Lung (tissue), 12 donors: ENCODE measurements around the gene CBFA2T2. TPM values are rescaled to one million over a fixed set of nuclear protein-coding genes. Genes with fewer than 3 reads are reported as not detected.

Experiments
- ATAC-seq: fragments of 200-7000 bp; cut with Tn5 transposase; one replicate; pipeline ENCODE4 v1.9.1; 2020; ENCODE audit warnings: moderate number of reproducible peaks; ENCODE audit not compliant: insufficient read depth, low FRiP score
- DNase-seq, 3 donors: peaks; one replicate each; pipeline ENCODE4 v3.0.0-alpha.2; 2013 to 2017
- H3K27ac ChIP-seq, 2 donors: one replicate each; pipeline ENCODE4 v1.5.1; 2013; ENCODE audit warnings: mild to moderate bottlenecking in 2 of 2, moderate library complexity in 2 of 2, control low read depth in 1 of 2, inconsistent platforms in 1 of 2, low read depth in 1 of 2, low read length in 1 of 2
- H3K27me3 ChIP-seq, 3 donors: one replicate each; pipeline ENCODE4 v1.5.1; 2013; ENCODE audit warnings: low read length in 2 of 3; ENCODE audit not compliant: control insufficient read depth in 3 of 3, insufficient read depth in 3 of 3
- H3K36me3 ChIP-seq, 4 donors: one replicate each; pipeline ENCODE4 v1.5.1; 2013; ENCODE audit warnings: low read length in 4 of 4, mild to moderate bottlenecking in 1 of 4, moderate library complexity in 1 of 4; ENCODE audit not compliant: control insufficient read depth in 4 of 4, insufficient read depth in 4 of 4
- H3K4me1 ChIP-seq, 5 donors: one replicate each; pipeline ENCODE4 v1.5.1; 2013; ENCODE audit warnings: low read length in 5 of 5, mild to moderate bottlenecking in 2 of 5, moderate library complexity in 1 of 5; ENCODE audit not compliant: control insufficient read depth in 5 of 5, insufficient read depth in 5 of 5
- H3K4me3 ChIP-seq: one replicate; pipeline ENCODE4 v1.5.1; 2013; ENCODE audit warnings: mild to moderate bottlenecking, control low read depth, moderate library complexity
- H3K9ac ChIP-seq, 2 donors: one replicate each; pipeline ENCODE4 v1.5.1; 2013; ENCODE audit warnings: low read length in 2 of 2, control low read depth in 1 of 2; ENCODE audit not compliant: insufficient read depth in 1 of 2
- H3K9me3 ChIP-seq, 4 donors: one replicate each; pipeline ENCODE4 v1.5.1; 2013; ENCODE audit warnings: low read length in 3 of 4, mild to moderate bottlenecking in 1 of 4, moderate library complexity in 1 of 4; ENCODE audit not compliant: control insufficient read depth in 4 of 4, insufficient read depth in 3 of 4
- WGBS, 2 donors: extraction: QIAGEN DNeasy Blood & Tissue Kit; methylation state at CpG; one replicate each; pipeline ENCODE4 v1.1.7; 2013; 5-methylcytosine and 5-hydroxymethylcytosine counted together
- polyA plus RNA-seq, 2 donors: library from polyadenylated mRNA; stranded (reverse); fragments of 200-250 nt; gene quantifications; one replicate each; pipeline ENCODE4 v1.2.1, GENCODE V29; 2013
- total RNA-seq, 2 donors: library from RNA; depleted of rRNA in 1 of 2; stranded (reverse); fragments of >200 nt in 1 of 2; gene quantifications; one replicate each; pipeline ENCODE4 v1.2.1, GENCODE V29; 2014 to 2021
- TF ChIP-seq, protein P1 (sequence below): IDR thresholded peaks from 2 replicates; pipeline ENCODE4 v1.5.1; 2012; ENCODE audit warnings: mild to moderate bottlenecking; ENCODE audit errors: control extremely low read depth, extremely low read depth
- donor health status: control.
- donor health status: control.
- donor health status: Bipolar disorder and iron deficiency.
- donor health status: healthy.
- donor health status: DM: yes; HTN: yes; CAD: no.

Gene CBFA2T2
- total and polyA plus RNA-seq, 4 donors, result 5.1 to 19.1 (median 8.2) TPM

DNA sequence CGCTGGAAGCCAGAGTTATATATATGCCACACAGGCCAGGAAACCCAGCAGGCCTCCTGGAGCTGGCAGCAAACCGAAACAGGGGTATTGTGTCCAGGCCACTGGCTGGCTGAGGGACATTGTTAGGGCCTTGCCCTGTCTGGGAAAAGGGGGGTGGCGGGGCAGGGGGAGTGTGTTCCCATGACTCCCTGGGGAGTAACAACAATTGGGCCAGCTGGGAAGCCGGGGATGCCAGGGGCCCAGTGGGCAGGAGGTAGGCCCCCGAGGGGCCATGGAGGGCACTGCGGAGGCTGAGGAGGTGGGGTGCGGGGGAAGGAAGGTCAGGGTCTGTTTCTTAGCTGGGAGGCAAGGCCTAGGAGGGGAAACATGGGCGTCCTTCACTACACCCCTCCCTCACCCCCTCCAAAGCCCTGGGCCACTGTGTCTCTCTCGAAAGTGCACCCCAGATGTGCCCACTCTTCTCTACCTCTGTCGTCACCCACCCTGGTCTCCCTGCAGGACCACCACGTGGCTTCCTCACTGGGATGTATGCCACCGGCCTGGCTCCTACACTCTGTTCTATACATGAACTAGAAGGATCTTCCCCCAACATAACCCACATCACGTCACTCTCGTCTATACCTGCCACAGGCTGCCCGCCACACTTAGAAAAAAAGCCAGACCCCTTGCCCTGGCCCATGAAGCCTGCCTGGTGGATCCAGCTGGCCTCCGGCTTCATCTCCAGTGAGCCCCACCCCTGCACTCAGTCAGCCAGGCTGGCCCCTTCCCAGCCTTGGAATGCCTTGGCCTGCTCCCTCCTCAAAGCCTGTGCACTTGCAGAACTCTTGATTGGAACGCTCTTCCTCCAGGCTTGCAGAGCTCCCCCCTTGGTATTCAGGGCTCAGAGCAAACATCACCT lies 204.1 kb downstream of the CBFA2T2 start:
- H3K27ac ChIP-seq, result peak overlapping the region in 1 of 2 donors; percentile 35
- TF ChIP-seq, protein P1, sequence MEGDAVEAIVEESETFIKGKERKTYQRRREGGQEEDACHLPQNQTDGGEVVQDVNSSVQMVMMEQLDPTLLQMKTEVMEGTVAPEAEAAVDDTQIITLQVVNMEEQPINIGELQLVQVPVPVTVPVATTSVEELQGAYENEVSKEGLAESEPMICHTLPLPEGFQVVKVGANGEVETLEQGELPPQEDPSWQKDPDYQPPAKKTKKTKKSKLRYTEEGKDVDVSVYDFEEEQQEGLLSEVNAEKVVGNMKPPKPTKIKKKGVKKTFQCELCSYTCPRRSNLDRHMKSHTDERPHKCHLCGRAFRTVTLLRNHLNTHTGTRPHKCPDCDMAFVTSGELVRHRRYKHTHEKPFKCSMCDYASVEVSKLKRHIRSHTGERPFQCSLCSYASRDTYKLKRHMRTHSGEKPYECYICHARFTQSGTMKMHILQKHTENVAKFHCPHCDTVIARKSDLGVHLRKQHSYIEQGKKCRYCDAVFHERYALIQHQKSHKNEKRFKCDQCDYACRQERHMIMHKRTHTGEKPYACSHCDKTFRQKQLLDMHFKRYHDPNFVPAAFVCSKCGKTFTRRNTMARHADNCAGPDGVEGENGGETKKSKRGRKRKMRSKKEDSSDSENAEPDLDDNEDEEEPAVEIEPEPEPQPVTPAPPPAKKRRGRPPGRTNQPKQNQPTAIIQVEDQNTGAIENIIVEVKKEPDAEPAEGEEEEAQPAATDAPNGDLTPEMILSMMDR, result no peak
- H3K4me1 ChIP-seq, result peaks cover 0 to 12% (median 3%) of the 10 kb centered on the region in 5 donors
- no peak overlapping the region for H3K9ac ChIP-seq
- H3K4me3 ChIP-seq, result no peak overlapping the region
- 72 to 83% methylated on average over 17 of the region's 17 CpGs for WGBS, 2 donors
- peak; percentile 66 to 76 (median 74) for DNase-seq
- ATAC-seq, result peak; percentile 27
- no peaks in the 10 kb centered on the region for H3K36me3 ChIP-seq
- H3K27me3 ChIP-seq, result no peaks in the 10 kb centered on the region
- H3K9me3 ChIP-seq, result no peaks in the 10 kb centered on the region

DNA sequence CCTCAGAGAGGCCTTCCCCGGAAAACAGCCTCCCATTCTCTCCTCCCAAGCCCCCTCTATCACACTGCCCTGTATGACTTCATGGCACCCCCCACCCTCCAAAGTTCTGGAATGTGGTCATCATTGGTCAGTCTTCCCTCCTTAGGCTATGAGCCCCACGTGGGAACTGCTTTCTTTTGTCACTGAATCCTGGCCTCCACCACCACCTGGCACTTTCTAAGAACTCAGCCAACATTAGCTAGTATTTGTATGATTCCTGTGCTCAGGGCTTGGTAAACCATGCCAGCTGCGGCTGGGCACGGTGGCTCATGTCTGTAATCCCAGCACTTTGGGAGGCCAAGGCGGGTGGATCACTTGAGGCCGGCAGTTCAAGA lies 204.7 kb downstream of the CBFA2T2 start:
- Histone ChIP-seq H3K9me3 (no peaks in the 10 kb centered on the region), H3K27me3 (no peaks in the 10 kb centered on the region), H3K4me3 (no peak overlapping the region), H3K4me1 (peaks cover 0 to 10% (median 3%) of the 10 kb centered on the region in 5 donors), H3K27ac (peak overlapping the region in 1 of 2 donors; percentile 9), H3K36me3 (no peaks in the 10 kb centered on the region), H3K9ac (no peak overlapping the region)
- TF ChIP-seq, protein P1, result no peak
- DNase-seq (no peak), ATAC-seq (no peak)
- WGBS, 2 donors, result 66 to 72% methylated on average over 6 of the region's 6 CpGs

DNA sequence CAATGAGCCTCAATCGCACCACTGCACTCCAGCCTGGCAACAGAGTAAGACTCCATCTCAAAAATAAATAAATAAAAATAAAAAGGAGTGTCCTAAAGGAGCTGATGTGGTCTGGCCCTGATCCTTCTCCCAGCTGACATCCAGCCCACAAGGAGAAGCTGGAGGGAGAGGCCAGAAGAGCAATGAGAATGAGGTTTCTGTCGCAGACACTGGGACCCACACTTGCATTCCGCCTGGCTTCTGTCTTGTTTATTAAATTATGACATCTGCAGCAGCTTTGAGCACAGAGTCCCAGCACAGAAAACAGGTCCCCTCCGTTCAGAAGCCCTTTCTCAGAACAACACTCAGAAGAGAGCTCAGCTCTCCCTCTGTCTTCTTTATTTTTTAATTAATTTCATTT lies 206.6 kb downstream of the CBFA2T2 start:
- Histone ChIP-seq H3K9ac (no peak overlapping the region), H3K27me3 (no peaks in the 10 kb centered on the region), H3K27ac (no peak overlapping the region), H3K4me3 (no peak overlapping the region), H3K36me3 (no peaks in the 10 kb centered on the region), H3K9me3 (no peaks in the 10 kb centered on the region), H3K4me1 (peaks cover 0 to 10% (median 3%) of the 10 kb centered on the region in 5 donors)
- TF ChIP-seq, protein P1, result no peak
- no peak for ATAC-seq
- DNase-seq, result no peak
- WGBS, 2 donors, result 88 to 93% methylated on average over 4 of the region's 4 CpGs
